ENCODE results near the gene CHRFAM7A.
"Not testable (repeated sequence)": the region's sequence is repeated elsewhere in the genome, so short reads cannot be mapped to it uniquely, and the experiment has no call there.

Gene CHRFAM7A

DNA sequence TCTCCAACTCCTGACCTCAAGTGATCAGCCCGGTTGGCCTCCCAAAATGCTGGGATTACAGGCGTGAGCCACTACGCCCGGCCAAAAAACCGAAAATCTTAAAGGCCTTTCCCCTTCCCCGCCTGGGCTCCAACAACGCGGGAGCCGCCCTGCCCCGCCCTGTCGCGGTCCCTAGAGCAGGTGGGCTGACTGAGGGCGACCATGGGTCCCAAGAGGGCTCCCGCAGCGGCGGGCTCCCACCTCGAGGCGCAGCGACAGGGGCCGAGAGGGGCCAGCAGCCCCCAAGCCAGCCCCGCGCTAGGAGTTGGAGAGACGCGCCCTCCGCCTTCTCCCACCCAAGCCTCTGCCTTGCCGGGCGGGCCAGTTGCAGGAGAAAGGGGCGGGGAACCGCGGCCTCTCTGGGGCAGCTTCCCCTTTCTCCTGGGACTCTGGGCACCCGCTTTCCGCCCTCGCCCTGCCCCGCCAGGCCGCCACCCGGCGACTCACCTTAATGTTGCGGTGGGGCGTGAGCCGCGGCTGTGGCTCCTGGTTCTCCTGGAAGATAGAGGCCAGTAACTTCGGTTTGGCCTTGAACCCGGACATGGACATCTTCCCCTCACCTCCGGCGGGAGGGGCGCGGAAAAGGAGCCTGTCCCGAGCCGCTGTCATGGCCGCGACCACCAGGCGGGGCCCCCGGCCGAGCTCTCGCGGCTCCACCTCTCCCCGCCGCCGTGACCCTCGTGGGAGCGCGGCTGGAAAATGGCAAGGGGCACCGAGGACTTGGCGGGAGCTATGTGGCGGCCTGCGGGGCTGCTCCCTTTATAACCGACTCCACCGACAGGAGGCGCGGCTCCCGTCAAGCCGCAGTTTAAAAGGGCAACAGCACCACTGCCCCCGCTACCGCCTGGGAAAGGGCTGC is at the start of gene CHRFAM7A:
CHRFAM7A (minus strand) TSS at position 775 of the 898 bp plus-strand sequence. CDS start 10,189 bp downstream, outside the sequence.
- DNase-seq (ENCODE audit: low spot score), result not testable (repeated sequence)

DNA sequence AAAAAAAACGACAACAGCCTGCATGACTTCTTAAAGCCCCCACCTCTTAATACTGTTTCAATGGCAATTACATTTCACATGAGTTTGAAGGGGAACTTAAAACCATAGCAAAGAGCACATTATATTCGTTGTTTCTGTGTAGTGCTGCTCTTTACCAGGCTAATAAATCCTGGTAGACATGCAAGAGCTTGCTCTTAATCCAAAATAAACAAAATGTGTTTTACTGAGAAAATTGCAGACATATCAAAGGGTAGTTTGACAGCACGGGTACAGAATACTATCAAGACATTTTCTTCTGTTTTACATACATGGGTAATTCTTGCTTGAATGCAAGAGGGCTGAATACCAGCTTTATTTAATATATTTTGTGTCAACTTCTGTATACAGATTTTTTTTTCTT is 45.0 kb upstream of the CHRFAM7A start:
- DNase-seq (ENCODE audit: low spot score), result not testable (repeated sequence)

DNA sequence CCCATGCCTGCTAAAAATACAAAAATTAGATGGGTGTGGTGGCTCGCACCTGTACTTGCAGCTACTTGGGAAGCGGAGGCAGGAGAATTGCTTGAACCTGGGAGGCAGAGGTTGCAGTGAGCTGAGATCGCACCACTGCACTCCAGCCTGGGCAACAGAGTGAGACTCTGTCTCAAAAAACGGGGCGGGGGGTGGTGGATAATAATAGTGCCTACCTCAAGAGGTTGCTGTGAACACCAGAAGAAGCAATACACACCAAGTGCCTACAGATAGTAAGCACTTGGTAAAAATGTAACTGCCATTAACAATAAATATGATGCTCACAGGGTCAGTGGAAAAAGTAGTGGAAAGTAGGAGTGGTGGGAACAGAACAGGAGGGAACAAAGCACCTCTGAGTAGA is 42.5 kb upstream of the CHRFAM7A start:
- not testable (repeated sequence) for DNase-seq (ENCODE audit: low spot score)

DNA sequence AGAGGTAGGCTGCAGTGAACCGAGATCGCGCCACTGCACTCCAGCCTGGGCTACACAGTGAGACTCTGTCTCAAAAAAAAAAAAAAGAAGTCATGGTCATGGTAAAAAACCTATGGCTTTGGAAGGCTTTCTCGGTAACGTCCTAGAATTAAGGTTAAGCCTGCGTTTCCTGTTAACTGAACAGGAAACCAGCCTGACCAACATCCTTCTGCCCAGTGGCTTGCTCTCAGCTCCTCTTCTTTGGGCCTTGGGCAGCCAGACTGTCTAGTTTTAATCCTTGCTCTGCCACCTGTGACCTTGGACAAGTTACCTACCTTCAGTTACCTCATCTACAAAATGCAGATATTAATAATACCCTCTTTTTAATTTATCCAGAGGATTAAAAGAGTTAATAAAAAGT is 27.4 kb upstream of the CHRFAM7A start:
- not testable (repeated sequence) for DNase-seq (ENCODE audit: low spot score)

DNA sequence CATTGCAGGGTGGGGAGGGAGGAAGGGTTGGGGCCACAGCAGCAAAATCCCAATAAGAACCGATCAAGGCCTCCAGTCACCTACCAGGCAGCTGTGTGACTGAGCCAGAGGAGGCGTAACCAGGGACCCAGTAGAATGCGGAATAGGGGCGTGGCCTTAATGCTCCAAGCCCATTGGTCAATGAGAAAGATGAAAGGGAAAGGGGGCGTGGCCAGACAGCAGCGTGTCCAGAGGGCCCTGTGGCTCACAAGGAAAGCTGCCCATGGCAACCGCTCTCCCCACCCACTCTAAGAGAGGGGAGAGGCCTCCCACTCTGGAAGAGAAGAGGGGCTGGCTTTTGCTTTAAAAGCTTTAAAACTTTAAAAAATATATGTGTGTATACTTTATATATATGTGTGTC is 20.8 kb upstream of the CHRFAM7A start, which contains the start of gene GOLGA8R:
GOLGA8R (minus strand) TSS at position 101 of the 400 bp plus-strand sequence; CDS start at position 3, 98 bp downstream.
- not testable (repeated sequence) for DNase-seq (ENCODE audit: low spot score)

DNA sequence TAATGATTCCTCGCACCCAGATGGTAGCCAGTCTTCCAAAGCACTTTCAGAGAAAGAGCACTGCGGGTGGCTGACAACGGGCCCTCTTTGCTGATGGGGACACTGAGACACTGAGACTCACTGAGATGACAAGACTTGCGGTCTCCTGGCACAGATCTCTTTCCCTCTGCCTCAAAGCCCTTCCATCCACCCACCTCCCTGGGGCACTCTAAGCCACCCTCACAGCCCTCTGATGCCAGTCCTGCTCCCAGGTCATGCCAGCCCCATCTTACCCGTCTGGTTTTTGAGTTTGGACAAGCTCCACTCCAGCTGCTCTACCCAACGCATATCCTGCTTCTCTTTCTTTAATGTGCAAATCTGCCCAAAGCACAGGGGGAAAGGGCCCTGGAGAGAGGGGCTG is 14.3 kb upstream of the CHRFAM7A start:
- DNase-seq (ENCODE audit: low spot score), result not testable (repeated sequence)

DNA sequence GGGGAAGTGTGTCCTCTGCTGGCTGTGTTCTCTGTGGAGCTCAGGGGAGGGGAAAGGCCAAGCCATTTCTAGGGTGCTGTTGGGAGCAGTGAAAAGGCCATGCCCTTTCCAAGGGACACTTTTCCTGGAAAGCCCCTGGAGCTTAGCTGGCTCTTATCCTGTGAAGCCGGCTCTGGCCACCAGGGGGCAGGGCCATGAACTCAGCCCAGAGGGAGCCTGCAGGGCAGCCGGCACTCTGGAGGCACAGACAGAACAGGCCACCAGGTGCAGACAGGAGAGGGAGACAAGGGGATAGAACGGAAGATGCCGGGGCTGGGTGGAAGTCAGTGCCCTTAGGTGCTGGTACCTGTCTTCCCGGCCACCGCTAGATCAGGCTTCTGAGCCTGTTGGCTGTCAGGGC is 5.6 kb upstream of the CHRFAM7A start:
- not testable (repeated sequence) for DNase-seq (ENCODE audit: low spot score)

DNA sequence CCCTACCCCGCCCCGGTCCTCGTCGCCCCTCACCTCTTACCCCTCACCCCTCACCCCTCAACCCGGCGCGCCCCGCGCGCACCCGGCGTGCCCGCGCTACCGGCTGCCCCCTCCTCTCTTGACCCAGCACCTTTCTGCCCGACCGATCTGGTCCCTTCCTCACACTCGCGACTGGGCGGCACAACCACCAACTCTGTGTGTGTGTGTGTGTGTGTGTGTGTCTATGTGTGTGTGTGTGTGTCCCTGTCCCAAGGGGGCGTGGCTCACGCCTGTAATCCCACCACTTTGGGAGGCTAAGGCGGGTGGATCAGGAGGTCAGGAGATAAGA is 288 bp upstream of the CHRFAM7A start:
- DNase-seq (ENCODE audit: low spot score), result not testable (repeated sequence)

DNA sequence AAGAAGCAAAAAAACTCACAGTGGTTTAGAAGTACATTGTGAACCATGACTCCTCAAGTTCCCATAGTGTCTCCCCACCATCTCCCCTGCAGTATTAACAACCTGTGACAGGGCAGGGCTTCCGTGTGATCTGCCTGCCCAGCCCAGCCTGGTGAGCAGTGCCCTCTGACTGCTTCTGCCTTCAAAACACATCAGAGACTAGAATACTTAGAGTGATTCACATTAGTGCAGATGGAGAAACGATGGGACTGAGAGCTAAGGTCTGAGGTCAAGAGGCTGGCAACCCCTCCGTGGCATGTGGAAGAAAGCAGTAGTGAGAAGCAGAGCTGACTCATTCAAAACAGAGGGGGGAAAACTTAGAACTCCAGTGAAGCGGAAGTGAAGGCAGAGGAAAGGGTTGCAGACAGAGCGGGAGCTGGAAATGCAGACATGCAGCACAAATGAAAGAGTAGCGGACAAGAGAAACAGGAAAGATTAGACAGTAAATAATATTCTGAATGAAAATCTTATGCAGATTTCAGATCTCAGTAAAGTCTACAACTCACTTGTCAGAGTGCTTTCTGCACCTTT is 6.9 kb downstream of the CHRFAM7A start:
- not testable (repeated sequence) for DNase-seq (ENCODE audit: low spot score)

DNA sequence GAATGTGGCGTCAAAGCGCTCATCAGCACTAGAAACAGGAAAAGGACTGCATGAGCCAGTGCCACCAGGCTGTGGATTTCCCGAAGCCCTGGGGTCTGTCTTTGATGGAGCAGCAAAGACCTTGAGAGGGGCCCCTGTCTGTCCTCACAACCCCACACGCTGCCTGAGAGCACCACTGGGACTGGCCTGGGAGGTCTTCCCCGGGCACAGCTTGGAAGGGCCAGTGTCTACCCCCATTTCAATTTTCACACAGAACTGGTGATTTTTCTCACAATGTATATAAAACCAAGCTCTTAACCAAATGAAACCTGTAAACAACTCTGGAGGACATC is 16.3 kb downstream of the CHRFAM7A start:
- DNase-seq (ENCODE audit: low spot score), result not testable (repeated sequence)

DNA sequence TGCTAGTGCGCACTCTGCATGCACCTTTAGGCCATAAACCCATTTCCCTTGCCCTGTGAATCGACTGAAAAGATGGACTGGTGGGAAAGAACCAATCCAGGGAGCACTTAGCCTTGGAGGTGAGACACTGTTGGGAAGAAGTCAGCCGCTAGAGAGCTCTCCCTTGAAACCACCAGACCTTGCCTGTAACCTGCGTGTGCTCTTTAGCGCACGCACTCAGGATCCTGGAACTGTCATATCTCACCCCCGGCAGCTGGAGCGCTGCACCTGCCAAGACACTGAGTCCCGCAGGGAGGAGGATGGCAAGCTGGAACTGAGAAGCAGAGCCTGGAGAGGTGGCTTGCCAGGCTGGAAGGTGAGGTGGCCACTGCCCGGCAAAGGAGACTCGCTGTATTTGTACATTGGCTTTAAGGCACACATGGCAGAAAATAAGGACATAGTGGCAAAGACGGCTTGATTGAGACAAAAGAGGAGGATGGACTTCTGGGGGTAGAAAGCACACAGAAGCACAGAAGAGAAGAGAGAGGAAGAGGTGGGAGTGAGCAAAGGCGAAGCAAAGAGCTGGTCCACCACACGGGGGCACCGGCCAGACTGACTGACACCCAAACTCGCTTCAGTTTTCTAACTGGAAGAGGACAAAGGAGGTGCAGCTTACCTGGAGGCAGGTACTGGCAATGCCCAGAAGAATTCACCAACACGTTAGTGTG is 16.8 kb downstream of the CHRFAM7A start:
- not testable (repeated sequence) for DNase-seq (ENCODE audit: low spot score)

DNA sequence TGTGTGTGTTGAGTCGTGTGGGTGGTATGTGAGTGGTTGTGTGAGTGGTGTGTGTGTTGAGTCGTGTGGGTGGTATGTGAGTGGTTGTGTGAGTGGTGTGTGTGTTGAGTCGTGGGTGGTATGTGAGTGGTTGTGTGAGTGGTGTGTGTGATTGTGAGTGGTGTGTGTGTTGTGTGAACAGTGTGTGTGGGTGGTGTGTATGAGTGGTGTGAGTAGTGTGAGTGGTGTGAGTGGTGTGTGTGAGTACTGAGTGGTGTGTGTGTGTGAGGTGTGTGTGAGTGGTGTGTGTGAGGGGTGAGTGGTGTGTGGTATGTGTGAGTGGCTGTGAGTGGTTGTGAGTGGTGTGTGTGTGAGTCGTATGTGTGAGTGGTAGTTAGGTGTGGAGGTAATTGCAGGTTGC is 17.5 kb downstream of the CHRFAM7A start:
- not testable (repeated sequence) for DNase-seq (ENCODE audit: low spot score)

DNA sequence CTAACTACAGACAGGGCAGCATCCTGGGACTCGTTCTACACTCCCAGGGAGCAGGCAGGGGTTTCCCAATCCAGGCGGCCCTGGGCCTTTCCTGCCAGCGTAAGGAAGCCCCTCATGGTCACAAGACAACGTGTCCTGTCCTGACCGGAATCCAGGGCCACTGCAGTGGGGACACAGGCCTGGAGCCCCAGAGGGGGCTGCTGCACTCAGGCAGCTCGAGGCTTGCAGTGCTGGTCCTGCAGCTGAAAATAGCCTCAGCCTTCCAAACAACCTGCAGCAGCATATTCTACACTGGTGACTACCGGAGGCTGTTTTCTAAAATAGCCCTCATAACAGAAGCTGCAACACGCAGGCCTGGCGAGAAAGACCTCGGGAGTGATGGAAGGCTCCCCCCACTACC is 18.5 kb downstream of the CHRFAM7A start:
- not testable (repeated sequence) for DNase-seq (ENCODE audit: low spot score)

DNA sequence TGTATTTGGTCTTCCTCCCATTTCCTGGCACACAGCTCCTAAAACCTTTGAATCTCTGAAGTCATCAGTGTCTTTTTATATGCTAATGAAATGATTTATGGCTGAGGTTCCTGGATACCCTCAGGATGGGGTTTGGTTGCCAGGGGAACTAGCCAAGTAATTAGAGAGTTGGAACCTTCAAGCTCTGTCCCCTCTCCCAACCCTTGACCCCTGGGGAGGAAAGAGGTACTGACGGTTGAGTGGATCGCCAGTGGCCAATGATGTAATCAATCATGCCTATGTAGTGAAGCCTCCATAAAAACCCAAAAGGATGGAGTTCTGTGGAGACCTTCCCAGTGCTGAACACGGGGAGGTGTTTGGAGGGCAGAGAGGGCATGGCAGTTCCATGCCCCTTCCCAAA is 25.1 kb downstream of the CHRFAM7A start:
- not testable (repeated sequence) for DNase-seq (ENCODE audit: low spot score)

DNA sequence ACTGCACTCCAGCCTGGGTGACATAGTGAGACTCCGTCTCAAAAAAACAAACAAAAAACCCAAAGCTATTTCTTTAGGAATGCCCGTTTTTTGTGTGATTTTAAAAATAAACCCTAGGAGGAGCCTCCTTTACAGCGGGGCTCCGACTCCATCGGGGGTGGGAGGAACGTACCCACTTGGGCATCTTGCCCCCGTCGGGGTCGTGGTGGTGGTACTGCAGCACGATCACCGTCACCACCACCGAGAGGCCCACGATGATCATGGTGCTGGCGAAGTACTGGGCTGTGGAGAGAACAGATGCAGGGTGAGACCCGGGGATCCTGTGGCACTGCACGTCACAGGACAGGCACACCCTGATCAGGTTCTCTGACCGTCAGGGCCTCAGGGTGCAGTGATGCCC is 26.1 kb downstream of the CHRFAM7A start:
- not testable (repeated sequence) for DNase-seq (ENCODE audit: low spot score)

DNA sequence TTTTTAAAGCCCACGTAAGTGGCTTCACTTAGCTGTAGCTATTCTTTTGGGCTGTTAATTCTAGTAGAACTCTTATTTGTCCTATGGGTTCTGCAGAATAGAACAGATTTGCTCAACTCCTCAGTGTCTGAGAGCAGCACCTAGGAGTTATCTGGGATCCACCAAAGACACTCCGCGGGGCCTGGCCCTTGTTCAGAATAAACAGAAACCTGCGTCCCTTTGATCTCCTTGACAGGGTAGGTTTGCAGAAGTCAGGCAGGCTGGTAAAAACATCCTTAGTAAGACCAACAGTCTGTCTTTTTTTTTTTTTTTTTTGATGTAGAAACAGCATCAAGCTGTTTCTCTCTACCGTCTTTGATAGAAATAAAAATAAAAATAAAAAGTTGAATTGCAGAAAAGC is 31.9 kb downstream of the CHRFAM7A start:
- DNase-seq (ENCODE audit: low spot score), result not testable (repeated sequence)

DNA sequence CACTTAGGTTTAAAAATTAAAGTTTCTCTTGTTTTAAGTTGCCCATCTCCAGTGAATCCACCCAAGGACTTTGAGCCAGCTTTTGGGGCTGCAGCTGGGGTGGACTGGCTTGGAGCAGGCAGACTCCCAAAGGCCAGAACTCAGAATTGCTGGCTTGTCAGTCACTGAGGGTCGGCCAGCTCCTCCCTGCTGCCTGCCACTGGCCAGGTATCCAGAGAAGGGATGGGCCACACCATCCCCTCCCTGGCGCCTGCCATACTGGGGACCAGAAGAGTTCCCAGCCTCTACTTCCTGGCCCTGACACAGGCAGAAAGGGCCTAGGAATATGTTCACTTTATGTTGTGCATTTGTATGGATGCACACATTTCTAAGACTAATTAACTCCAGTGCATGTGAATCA is 32.4 kb downstream of the CHRFAM7A start:
- DNase-seq (ENCODE audit: low spot score), result not testable (repeated sequence)

DNA sequence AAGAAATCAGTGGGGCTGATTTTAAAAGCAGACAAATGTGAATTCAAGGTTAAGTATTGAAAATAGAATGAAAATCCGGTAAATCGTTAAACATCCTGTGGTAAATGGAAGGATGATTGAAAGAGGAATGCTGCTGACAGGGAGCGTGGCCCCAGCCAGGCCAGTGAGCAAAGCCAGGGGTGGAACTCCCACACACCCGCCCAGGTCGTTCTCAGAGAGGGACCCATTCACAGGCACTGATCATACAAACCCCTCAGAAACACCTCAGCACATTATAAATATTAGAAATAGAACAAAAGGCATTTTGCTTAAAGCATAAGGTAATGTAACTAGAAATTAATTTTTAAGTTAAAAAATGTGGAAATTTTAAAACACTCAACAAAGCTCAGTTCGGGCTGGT is 38.3 kb downstream of the CHRFAM7A start:
- not testable (repeated sequence) for DNase-seq (ENCODE audit: low spot score)

DNA sequence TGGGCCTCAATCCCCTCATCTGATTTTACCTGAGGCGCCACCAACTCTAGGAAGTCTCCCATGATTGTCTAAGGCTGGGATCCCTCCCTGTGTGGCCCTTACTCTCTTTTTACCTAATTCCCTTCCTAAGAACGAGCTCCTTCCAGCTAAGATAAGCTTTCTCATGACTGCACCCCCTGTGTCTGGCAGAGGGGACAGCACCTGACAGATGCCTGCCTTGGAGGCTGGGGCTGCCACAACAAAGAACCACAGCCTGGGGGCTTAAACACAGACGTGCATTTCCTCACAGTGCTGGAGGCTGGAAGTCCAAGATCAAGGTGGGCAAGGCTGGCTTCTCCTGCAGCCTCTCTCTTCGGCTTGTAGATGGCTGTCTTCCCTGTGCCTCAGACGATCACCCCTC is 43.5 kb downstream of the CHRFAM7A start:
- DNase-seq (ENCODE audit: low spot score), result not testable (repeated sequence)

DNA sequence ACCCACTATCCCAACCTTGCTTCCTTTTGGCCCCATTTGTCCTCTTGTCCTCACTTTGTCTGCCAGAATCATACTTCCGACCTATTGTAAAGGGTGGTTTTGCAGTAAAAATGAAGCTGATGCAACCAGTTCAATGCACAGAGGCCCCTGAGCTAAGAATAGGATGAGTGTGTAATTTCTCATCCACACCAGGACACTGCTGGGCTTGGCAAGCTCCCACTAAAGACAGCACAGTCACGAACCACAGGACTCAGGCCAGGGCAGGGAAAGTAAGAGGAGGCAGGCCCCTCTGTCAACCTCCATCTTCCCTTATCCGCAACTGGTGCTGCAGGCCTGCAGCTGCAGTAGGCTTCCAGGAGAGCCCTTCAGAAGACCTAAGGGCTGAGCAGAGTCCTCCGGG is 56.8 kb downstream of the CHRFAM7A start:
- DNase-seq (ENCODE audit: low spot score), result not testable (repeated sequence)

DNA sequence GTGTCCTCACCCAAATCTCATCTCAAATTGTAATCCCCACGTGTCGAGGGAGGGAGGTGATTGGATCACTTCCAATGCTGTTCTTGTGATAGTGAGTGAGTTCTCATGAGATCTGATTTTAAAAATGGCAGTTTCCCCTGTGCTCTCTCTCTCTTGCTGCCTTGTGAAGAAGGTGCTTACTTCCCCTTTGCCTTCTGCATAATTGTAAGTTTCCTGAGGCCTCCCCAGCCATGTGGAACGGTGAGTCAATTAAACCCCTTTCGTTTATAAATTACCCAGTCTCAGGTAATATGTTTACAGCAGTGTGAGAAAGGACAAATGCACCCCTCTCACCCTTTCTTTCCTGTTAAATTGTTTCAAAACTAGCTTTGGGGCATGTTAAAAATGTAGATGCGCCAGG is 59.2 kb downstream of the CHRFAM7A start:
- DNase-seq (ENCODE audit: low spot score), result not testable (repeated sequence)

DNA sequence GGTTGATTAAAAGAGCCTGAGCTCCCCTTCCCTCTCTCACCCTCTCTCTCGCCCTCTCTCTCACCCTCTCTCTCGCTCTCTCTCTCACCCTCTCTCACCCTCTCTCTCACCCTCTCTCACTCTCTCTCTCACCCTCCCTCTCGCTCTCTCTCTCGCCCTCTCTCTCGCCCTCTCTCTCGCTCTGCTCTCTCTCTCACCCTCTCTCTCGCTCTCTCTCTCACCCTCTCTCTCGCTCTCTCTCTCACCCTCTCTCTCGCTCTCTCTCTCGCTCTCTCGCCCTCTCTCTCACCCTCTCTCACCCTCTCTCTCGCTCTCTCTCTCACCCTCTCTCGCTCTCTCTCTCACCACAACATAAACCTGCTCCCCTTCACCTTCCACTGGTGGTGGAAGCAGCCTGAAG is 67.2 kb downstream of the CHRFAM7A start:
- not testable (repeated sequence) for DNase-seq (ENCODE audit: low spot score)

DNA sequence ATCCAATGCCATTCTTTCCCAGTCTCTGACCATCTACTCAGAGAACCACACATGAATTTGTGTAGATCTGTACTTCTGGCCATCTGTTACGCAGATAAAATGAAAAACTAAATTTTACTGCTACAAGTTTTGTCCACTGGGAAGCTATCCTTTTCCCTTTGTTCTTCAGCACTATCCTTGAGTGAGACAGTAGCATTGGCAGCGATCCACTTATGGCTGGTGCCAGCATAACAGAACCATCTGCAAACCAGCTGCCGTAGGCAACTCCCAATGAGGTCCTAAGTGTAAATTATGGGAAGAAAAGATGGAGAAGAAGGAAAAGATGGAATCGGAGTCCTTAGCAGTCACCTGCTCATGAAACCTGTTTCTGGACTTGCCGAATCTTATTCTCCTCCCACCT is 72.3 kb downstream of the CHRFAM7A start:
- DNase-seq (ENCODE audit: low spot score), result not testable (repeated sequence)

Measured in hepatic stellate cell (primary cell).